K562 (cell line): Measurements from ENCODE around the gene TMEFF2. TPM values are rescaled to one million over a fixed set of nuclear protein-coding genes. Genes with fewer than 3 reads are reported as not detected.

Experiments used
- ATAC-seq: fragments of 200-7000 bp; cut with Tn5 transposase; 3 replicates; pipeline ENCODE4 v1.9.1; 2020; ENCODE audit warnings: moderate library complexity
- BruUV-seq: library from RNA; stranded (reverse); fragments of 400-500 nt; replicated peaks from 2 replicates; lab custom pipeline; 2021; lab: Mats Ljungman, UMichigan
- CTCF ChIA-PET: fragments of 300-600 bp; formaldehyde crosslinking; extraction: SDS; loops from one replicate; lab custom pipeline; 2021; ENCODE audit warnings: low intra/inter-chr PET ratio; lab: Yijun Ruan, JAX
- POLR2A ChIA-PET: fragments of 300-600, 350-650 bp; sonication (Branson Sonifier 250); formaldehyde crosslinking; extraction: SDS; loops from one replicate; lab custom pipeline; 2021; ENCODE audit warnings: antibody characterized with exemption, inconsistent platforms; lab: Yijun Ruan, JAX
- DNase-seq, 4 experiments: peaks; one replicate each; pipeline versions ENCODE4 v3.0.0 to v3.0.0-alpha.2; 2011 to 2018; ENCODE audit warnings: low spot score in 3 of 4, mixed read lengths in 3 of 4; ENCODE audit errors: extremely low read depth in 1 of 4
- FAIRE-seq: peaks from 2 replicates; lab custom pipeline; 2011; peaks lifted over from hg19 to GRCh38; lab: Jason Lieb, UNC
- H2AFZ ChIP-seq: 2 replicates; pipeline ENCODE4 v1.6.0; 2011; ENCODE audit warnings: low read depth, low read length, control low read depth, inconsistent platforms
- H3K27ac ChIP-seq: fragments of 200-600 bp; 3 replicates; pipeline ENCODE4 v1.8.0; 2011; ENCODE audit warnings: low read depth, mild to moderate bottlenecking, control low read depth, inconsistent platforms, low read length, moderate library complexity, mixed read lengths; ENCODE audit errors: extremely low read depth
- H3K27me3 ChIP-seq, 2 experiments: fragments of 300-600 bp in 1 of 2; 2 replicates in 1 of 2; 3 replicates in 1 of 2; pipeline versions ENCODE4 v1.6.0 to v1.8.0; 2011; ENCODE audit warnings: inconsistent platforms in 2 of 2, low read length in 2 of 2, mild to moderate bottlenecking in 1 of 2, mixed read lengths in 1 of 2, moderate library complexity in 1 of 2; ENCODE audit not compliant: control insufficient read depth in 2 of 2, insufficient read depth in 2 of 2
- H3K36me3 ChIP-seq: fragments of 300-600 bp; 3 replicates; pipeline ENCODE4 v1.8.0; 2011; ENCODE audit warnings: mild to moderate bottlenecking, low read length, inconsistent platforms; ENCODE audit not compliant: control insufficient read depth, insufficient read depth
- H3K4me1 ChIP-seq, 2 experiments: fragments of 200-600 bp in 1 of 2; replicated peaks in 1 of 2; 2 replicates in 1 of 2; 3 replicates in 1 of 2; pipeline versions ENCODE4 v1.5.1 to v1.8.0; 2011; ENCODE audit warnings: inconsistent platforms in 2 of 2, low read length in 2 of 2, mild to moderate bottlenecking in 1 of 2, mixed read lengths in 1 of 2, moderate library complexity in 1 of 2; ENCODE audit not compliant: control insufficient read depth in 2 of 2, insufficient read depth in 2 of 2
- H3K4me2 ChIP-seq: 2 replicates; pipeline ENCODE4 v1.6.1; 2011; ENCODE audit warnings: low read length, control low read depth, inconsistent platforms, mixed read lengths; ENCODE audit not compliant: insufficient read depth
- H3K4me3 ChIP-seq: fragments of 200-600 bp; sonication (generic), shearing (Covaris generic); 2 replicates; pipeline ENCODE4 v1.5.1; 2016; ENCODE audit warnings: control low read depth, inconsistent platforms
- H3K79me2 ChIP-seq: fragments of 200-600 bp; 3 replicates; pipeline ENCODE4 v1.8.0; 2011; ENCODE audit warnings: low read length, inconsistent platforms; ENCODE audit not compliant: control insufficient read depth, insufficient read depth
- H3K9ac ChIP-seq, 2 experiments: 2 replicates each; pipeline versions ENCODE4 v1.6.0 to v1.6.1; 2011; ENCODE audit warnings: low read depth in 2 of 2, low read length in 2 of 2, control low read depth in 1 of 2, inconsistent platforms in 1 of 2, mild to moderate bottlenecking in 1 of 2, mixed read lengths in 1 of 2; ENCODE audit not compliant: insufficient read depth in 1 of 2
- H3K9me1 ChIP-seq: one replicate; pipeline ENCODE4 v1.6.0; 2011; ENCODE audit warnings: inconsistent platforms, mild to moderate bottlenecking, low read length, moderate library complexity; ENCODE audit not compliant: control insufficient read depth, insufficient read depth
- H3K9me3 ChIP-seq: replicated peaks from 2 replicates; pipeline ENCODE4 v1.5.1; 2011; ENCODE audit warnings: low read depth, low read length, inconsistent platforms; ENCODE audit not compliant: control insufficient read depth, insufficient read depth
- H4K20me1 ChIP-seq: replicated peaks from 2 replicates; pipeline ENCODE4 v1.6.1; 2011; ENCODE audit warnings: low read length, inconsistent platforms, mixed read lengths; ENCODE audit not compliant: control insufficient read depth, insufficient read depth
- DIDO1 ChIP-seq: fragments of 450-650 bp; IDR thresholded peaks from 2 replicates; pipeline ENCODE4 v1.6.1; 2016; ENCODE audit warnings: low read depth, missing biosample characterization, missing genetic modification characterization
- GTF2A2 ChIP-seq: IDR thresholded peaks from 2 replicates; pipeline ENCODE4 v1.6.1; 2016; ENCODE audit warnings: mild to moderate bottlenecking, missing genetic modification characterization, missing compliant biosample characterization
- KLF13 ChIP-seq: fragments of 450-650 bp; IDR thresholded peaks from 2 replicates; pipeline ENCODE4 v1.6.1; 2016; ENCODE audit warnings: missing genetic modification characterization, low read depth, mild to moderate bottlenecking, missing compliant biosample characterization, moderate library complexity, borderline replicate concordance
- POU5F1 ChIP-seq: fragments of 150-350 bp; IDR thresholded peaks from 2 replicates; pipeline ENCODE4 v1.6.1; 2014; ENCODE audit warnings: borderline replicate concordance, low read length, low read depth, mild to moderate bottlenecking; ENCODE audit not compliant: partially characterized antibody
- SREBF2 ChIP-seq: sonication (generic); formaldehyde crosslinking; IDR thresholded peaks from 2 replicates; pipeline ENCODE4 v1.4.0; 2020; ENCODE audit warnings: mild to moderate bottlenecking, missing genetic modification reagents
- ZC3H11A ChIP-seq: IDR thresholded peaks from 2 replicates; pipeline ENCODE4 v1.6.1; 2012; ENCODE audit warnings: low read depth, low read length, improper control_type of control experiment
- WGBS: fragments of 100-300 bp; shearing (Covaris generic); methylation state at CpG from one replicate; pipeline ENCODE4 v1.1.6; 2016; ENCODE audit warnings: low coverage, mixed read lengths; ENCODE audit not compliant: insufficient coverage; ENCODE audit errors: missing lambda C conversion rate; 5-methylcytosine and 5-hydroxymethylcytosine counted together
- in situ Hi-C: fragments of 300-500 bp; cut with MboI; formaldehyde crosslinking; loops from 4 replicates; pipeline ENCODE4 v1.15.0; 2018; ENCODE audit warnings: inconsistent platforms, mixed read lengths
- intact Hi-C: fragments of 100-400 bp; cut with micrococcal nuclease; formaldehyde crosslinking; loops from 2 replicates; pipeline ENCODE4 v1.14.2; 2022
- polyA plus RNA-seq, 8 experiments: library from polyadenylated mRNA; depleted of rRNA in 4 of 8; stranded (reverse) in 5 of 8; unstranded in 3 of 8; fragments of >200 nt; fragmentation: Nextera tagmentation in 2 of 8; fragmentation: Illumina TruSeq in 1 of 8; extraction: Ambion mirVana in 2 of 8; extraction: Trizol in 1 of 8; gene quantifications; 2 replicates each; pipeline versions ENCODE4 v1.2.1 to v1.2.3, GENCODE V29; 2011 to 2014; ENCODE audit warnings: inconsistent platforms in 1 of 8, missing spikeins in 1 of 8
- total RNA-seq, 7 experiments: library from RNA; depleted of rRNA in 6 of 7; stranded (reverse); fragments of >200 nt in 6 of 7; fragmentation: Illumina TruSeq in 2 of 7; extraction: Trizol in 2 of 7; gene quantifications; 2 replicates each; pipeline versions ENCODE4 v1.2.1 to v1.2.3, GENCODE V29; 2011 to 2021; ENCODE audit warnings: low replicate concordance in 1 of 7
- TF ChIP-seq, protein P1 (sequence below): sonication (generic); formaldehyde crosslinking; IDR thresholded peaks from 2 replicates; pipeline ENCODE4 v1.8.1; 2023; ENCODE audit warnings: mild to moderate bottlenecking, missing genetic modification reagents

Gene TMEFF2
- total and polyA plus RNA-seq, 9 of the 15 experiments (the other 6 are each of a cell fraction or from before 2014, with no cell fraction given), result 1.4 TPM; not detected in 8

GRCh38 chr2:191936882-191937405 is 257.8 kb downstream of the TMEFF2 start:
- ATAC-seq (no peak), DNase-seq (no peak), FAIRE-seq (no peak)
- CTCF ChIA-PET, result no interaction called here
- H3K4me1 ChIP-seq, result no peaks in the 10 kb centered on the region; a peak in 1 of 5 replicates
- H3K27me3 ChIP-seq, result no peaks in the 10 kb centered on the region
- H3K36me3 ChIP-seq, result no peaks in the 10 kb centered on the region
- BruUV-seq, result no TSS peak
- WGBS, result 90% methylated on average over 2 of the region's 2 CpGs
- H4K20me1 ChIP-seq, result no peaks in the 10 kb centered on the region
- intact Hi-C loops, result no loop called here
- POLR2A ChIA-PET, result no interaction called here
- in situ Hi-C loops, result no loop called here
- no peak overlapping the region for H3K9ac ChIP-seq
- no peaks in the 10 kb centered on the region for H3K9me1 ChIP-seq
- no peak overlapping the region for H3K4me3 ChIP-seq
- H3K9me3 ChIP-seq, result no peaks in the 10 kb centered on the region
- H3K27ac ChIP-seq, result no peak overlapping the region
- TF ChIP-seq KLF13 (tag) (no peak), POU5F1 (no peak), ZC3H11A (no peak), DIDO1 (no peak), SREBF2 (CRISPR knock-in tag) (no peak), GTF2A2 (tag) (no peak)
- TF ChIP-seq, protein P1, sequence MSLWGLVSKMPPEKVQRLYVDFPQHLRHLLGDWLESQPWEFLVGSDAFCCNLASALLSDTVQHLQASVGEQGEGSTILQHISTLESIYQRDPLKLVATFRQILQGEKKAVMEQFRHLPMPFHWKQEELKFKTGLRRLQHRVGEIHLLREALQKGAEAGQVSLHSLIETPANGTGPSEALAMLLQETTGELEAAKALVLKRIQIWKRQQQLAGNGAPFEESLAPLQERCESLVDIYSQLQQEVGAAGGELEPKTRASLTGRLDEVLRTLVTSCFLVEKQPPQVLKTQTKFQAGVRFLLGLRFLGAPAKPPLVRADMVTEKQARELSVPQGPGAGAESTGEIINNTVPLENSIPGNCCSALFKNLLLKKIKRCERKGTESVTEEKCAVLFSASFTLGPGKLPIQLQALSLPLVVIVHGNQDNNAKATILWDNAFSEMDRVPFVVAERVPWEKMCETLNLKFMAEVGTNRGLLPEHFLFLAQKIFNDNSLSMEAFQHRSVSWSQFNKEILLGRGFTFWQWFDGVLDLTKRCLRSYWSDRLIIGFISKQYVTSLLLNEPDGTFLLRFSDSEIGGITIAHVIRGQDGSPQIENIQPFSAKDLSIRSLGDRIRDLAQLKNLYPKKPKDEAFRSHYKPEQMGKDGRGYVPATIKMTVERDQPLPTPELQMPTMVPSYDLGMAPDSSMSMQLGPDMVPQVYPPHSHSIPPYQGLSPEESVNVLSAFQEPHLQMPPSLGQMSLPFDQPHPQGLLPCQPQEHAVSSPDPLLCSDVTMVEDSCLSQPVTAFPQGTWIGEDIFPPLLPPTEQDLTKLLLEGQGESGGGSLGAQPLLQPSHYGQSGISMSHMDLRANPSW (CRISPR knock-in tag), result no peak
- H3K4me2 ChIP-seq, result no peak overlapping the region
- no peak overlapping the region for H2AFZ ChIP-seq
- H3K79me2 ChIP-seq, result no peaks in the 10 kb centered on the region
